ENCODE data around the gene C10orf67. TPM values are rescaled to one million over a fixed set of nuclear protein-coding genes. Genes with fewer than 3 reads are reported as not detected.

C10orf67 gene
- total RNA-seq, 1 experiment from 2014 or later, result not detected

- Histone ChIP-seq H3K9me3 (ENCODE audit: control insufficient read depth in 1 of 2, insufficient read depth in 1 of 2, low read depth in 1 of 2, low read length in 2 of 2) (no peaks in the 10 kb centered on the region), H3K27me3 (ENCODE audit: insufficient read depth, low read length) (peaks cover 8% of the 10 kb centered on the region; the same call in 1 of the 2 replicates), H3K4me1 (ENCODE audit: control insufficient read depth in 1 of 2, insufficient read depth in 2 of 2, low read length in 2 of 2) (no peaks in the 10 kb centered on the region), H3K9ac (ENCODE audit: low read length) (no peak overlapping the region), H3K4me3 (replicated peaks in 1 of 2; ENCODE audit: low read depth in 1 of 2, low read length in 2 of 2) (no peak overlapping the region), H3K4me2 (ENCODE audit: low read length) (no peak overlapping the region), H3K9me2 (ENCODE audit: insufficient read depth) (no peaks in the 10 kb centered on the region), H3K36me3 (ENCODE audit: control insufficient read depth in 1 of 2, insufficient read depth in 2 of 2, low read length in 2 of 2) (no peaks in the 10 kb centered on the region), H3K27ac (ENCODE audit: low read depth, low read length) (no peak overlapping the region), H4K20me1 (ENCODE audit: insufficient read depth) (no peaks in the 10 kb centered on the region), H3K79me2 (ENCODE audit: insufficient read depth, low read length) (no peaks in the 10 kb centered on the region), H2AFZ (ENCODE audit: low read depth, low read length, poor library complexity, severe bottlenecking) (no peak overlapping the region)
- ChIA-PET RAD21 (ENCODE audit: low non-redundant PET in 1 of 2, low total read pairs in 2 of 2, uncharacterized antibody in 2 of 2, unreplicated experiment in 2 of 2) (no interaction called here), POLR2A (no interaction called here), CTCF (no interaction called here)
- no TSS peak for BruUV-seq (replicated peaks)
- no peak for ATAC-seq
- TF ChIP-seq REST (IDR thresholded peaks at IDR 0.05; ENCODE audit: low read depth), result no peak
- TF ChIP-seq RAD21 (IDR thresholded peaks at IDR 0.05; ENCODE audit: low read depth), result no peak
- TF ChIP-seq MAX (IDR thresholded peaks at IDR 0.05), result no peak
- TF ChIP-seq SP1 (IDR thresholded peaks at IDR 0.05; ENCODE audit: low read depth), result no peak
- TF ChIP-seq YY1 (IDR thresholded peaks at IDR 0.05; ENCODE audit: extremely low read depth, insufficient replicate concordance, low read depth, low read length), result no peak
- TF ChIP-seq CBX3 (IDR thresholded peaks at IDR 0.05; ENCODE audit: low read depth), result no peak
- TF ChIP-seq POLR2AphosphoS5 (IDR thresholded peaks at IDR 0.05; ENCODE audit: low read depth, low read length), result no peak
- no peak for TF ChIP-seq SRF (IDR thresholded peaks at IDR 0.05; ENCODE audit: low read depth)
- no peak for TF ChIP-seq EZH2 (IDR thresholded peaks at IDR 0.05)
- no peak for TF ChIP-seq ATF3 (IDR thresholded peaks at IDR 0.05)
- DNase-seq (ENCODE audit: low read depth, low spot score), result no peak
- intact Hi-C loops (cut with micrococcal nuclease), result loop anchor here (5.0 to 10.0 kb wide), 2 partner anchors 332 to 1195 kb away; no protein-coding TSS in a partner anchor
Observed at GRCh38 chr10:23319835-23320234, 24.8 kb downstream of the C10orf67 start.

Data from HCT116 (cell line).